Skeletal muscle satellite cell (primary cell): ENCODE measurements around the gene CACNA2D2.

Source experiments
- H3K27me3 ChIP-seq: 2 replicates; pipeline ENCODE4 v1.7.0; 2013; ENCODE audit warnings: low read length; ENCODE audit not compliant: control insufficient read depth, insufficient read depth
- H3K36me3 ChIP-seq: 2 replicates; pipeline ENCODE4 v1.7.0; 2013; ENCODE audit warnings: mild to moderate bottlenecking, control low read depth, low read length; ENCODE audit not compliant: insufficient read depth
- H3K4me1 ChIP-seq: 2 replicates; pipeline ENCODE4 v1.7.0; 2013; ENCODE audit warnings: low read length; ENCODE audit not compliant: control insufficient read depth, insufficient read depth
- H3K4me2 ChIP-seq: 2 replicates; pipeline ENCODE4 v1.7.0; 2013; ENCODE audit warnings: mild to moderate bottlenecking, low read length
- H3K4me3 ChIP-seq: 2 replicates; pipeline ENCODE4 v1.7.0; 2013; ENCODE audit warnings: low read length
- H3K9ac ChIP-seq: 2 replicates; pipeline ENCODE4 v1.7.0; 2013; ENCODE audit warnings: mild to moderate bottlenecking, low read depth, low read length, moderate library complexity
- H3K9me3 ChIP-seq: replicated peaks from 2 replicates; pipeline ENCODE4 v1.7.0; 2013; ENCODE audit warnings: mild to moderate bottlenecking, control low read depth, low read length

The CACNA2D2 gene

GRCh38 chr3:50537421-50538129, 34.1 kb upstream of the CACNA2D2 start:
- H3K9me3 ChIP-seq, result no peaks in the 10 kb centered on the region
- peaks cover 66% of the 10 kb centered on the region for H3K27me3 ChIP-seq
- H3K4me3 ChIP-seq, result no peak overlapping the region
- H3K9ac ChIP-seq, result no peak overlapping the region
- H3K4me1 ChIP-seq, result no peaks in the 10 kb centered on the region
- H3K36me3 ChIP-seq, result no peaks in the 10 kb centered on the region
- H3K4me2 ChIP-seq, result no peak overlapping the region

GRCh38 chr3:50536471-50537180, 33.2 kb upstream of the CACNA2D2 start:
- Histone ChIP-seq H3K4me3 (no peak overlapping the region), H3K9me3 (no peaks in the 10 kb centered on the region), H3K4me2 (no peak overlapping the region), H3K36me3 (no peaks in the 10 kb centered on the region), H3K9ac (no peak overlapping the region), H3K4me1 (no peaks in the 10 kb centered on the region), H3K27me3 (peaks cover 72% of the 10 kb centered on the region)

GRCh38 chr3:50534681-50535330, 31.4 kb upstream of the CACNA2D2 start:
- H3K36me3 ChIP-seq, result no peaks in the 10 kb centered on the region
- peaks cover 72% of the 10 kb centered on the region for H3K27me3 ChIP-seq

GRCh38 chr3:50533807-50534461, 30.5 kb upstream of the CACNA2D2 start:
- Histone ChIP-seq H3K9me3 (no peaks in the 10 kb centered on the region), H3K4me3 (no peak overlapping the region), H3K36me3 (no peaks in the 10 kb centered on the region), H3K4me1 (no peaks in the 10 kb centered on the region), H3K9ac (no peak overlapping the region), H3K27me3 (peaks cover 74% of the 10 kb centered on the region), H3K4me2 (no peak overlapping the region)

More at GRCh38 chr3:50534681-50535330, 31.4 kb upstream of the CACNA2D2 start:
- H3K9ac ChIP-seq, result no peak overlapping the region
- H3K9me3 ChIP-seq, result no peaks in the 10 kb centered on the region
- H3K4me2 ChIP-seq, result no peak overlapping the region
- H3K4me1 ChIP-seq, result no peaks in the 10 kb centered on the region
- no peak overlapping the region for H3K4me3 ChIP-seq

GRCh38 chr3:50533316-50533715, 29.9 kb upstream of the CACNA2D2 start:
- no peak overlapping the region for H3K9ac ChIP-seq
- no peaks in the 10 kb centered on the region for H3K9me3 ChIP-seq
- no peak overlapping the region for H3K4me3 ChIP-seq
- H3K4me2 ChIP-seq, result no peak overlapping the region
- H3K27me3 ChIP-seq, result peaks cover 75% of the 10 kb centered on the region
- no peaks in the 10 kb centered on the region for H3K4me1 ChIP-seq
- H3K36me3 ChIP-seq, result no peaks in the 10 kb centered on the region

GRCh38 chr3:50532062-50532705, 28.8 kb upstream of the CACNA2D2 start:
- Histone ChIP-seq H3K4me3 (no peak overlapping the region), H3K27me3 (peaks cover 76% of the 10 kb centered on the region), H3K4me2 (no peak overlapping the region), H3K9me3 (no peaks in the 10 kb centered on the region), H3K4me1 (no peaks in the 10 kb centered on the region), H3K36me3 (no peaks in the 10 kb centered on the region), H3K9ac (no peak overlapping the region)

GRCh38 chr3:50531201-50531600, 27.8 kb upstream of the CACNA2D2 start:
- Histone ChIP-seq H3K27me3 (peaks cover 69% of the 10 kb centered on the region), H3K4me3 (no peak overlapping the region), H3K4me2 (no peak overlapping the region), H3K9ac (no peak overlapping the region), H3K36me3 (no peaks in the 10 kb centered on the region), H3K4me1 (no peaks in the 10 kb centered on the region), H3K9me3 (no peaks in the 10 kb centered on the region)

- Histone ChIP-seq H3K9ac (no peak overlapping the region), H3K36me3 (no peaks in the 10 kb centered on the region), H3K4me2 (no peak overlapping the region), H3K27me3 (peaks cover 64% of the 10 kb centered on the region), H3K4me1 (no peaks in the 10 kb centered on the region), H3K9me3 (no peaks in the 10 kb centered on the region), H3K4me3 (no peak overlapping the region)
Measured at GRCh38 chr3:50530001-50530970, 26.9 kb upstream of the CACNA2D2 start.

GRCh38 chr3:50525987-50526386, 22.6 kb upstream of the CACNA2D2 start:
- no peaks in the 10 kb centered on the region for H3K9me3 ChIP-seq
- H3K36me3 ChIP-seq, result no peaks in the 10 kb centered on the region
- H3K4me3 ChIP-seq, result no peak overlapping the region
- peaks cover 49% of the 10 kb centered on the region for H3K27me3 ChIP-seq
- H3K9ac ChIP-seq, result no peak overlapping the region
- H3K4me1 ChIP-seq, result no peaks in the 10 kb centered on the region
- H3K4me2 ChIP-seq, result no peak overlapping the region

- H3K4me3 ChIP-seq, result no peak overlapping the region
- H3K4me1 ChIP-seq, result no peaks in the 10 kb centered on the region
- no peaks in the 10 kb centered on the region for H3K36me3 ChIP-seq
- peaks cover 49% of the 10 kb centered on the region for H3K27me3 ChIP-seq
- H3K4me2 ChIP-seq, result no peak overlapping the region
- H3K9ac ChIP-seq, result no peak overlapping the region
- H3K9me3 ChIP-seq, result no peaks in the 10 kb centered on the region
Measured at GRCh38 chr3:50525191-50525910, 21.9 kb upstream of the CACNA2D2 start.
